GM18861 (cell line): ENCODE results near the gene GPR150.
A peak's percentile ranks its signal among the peaks of the same experiment; 100 is the strongest.

ENCODE experiments used
- ATAC-seq: cut with Tn5 transposase; IDR thresholded peaks from one replicate; pipeline ENCODE4 v1.9.1; 2021; ENCODE audit not compliant: unreplicated experiment

Gene GPR150

DNA sequence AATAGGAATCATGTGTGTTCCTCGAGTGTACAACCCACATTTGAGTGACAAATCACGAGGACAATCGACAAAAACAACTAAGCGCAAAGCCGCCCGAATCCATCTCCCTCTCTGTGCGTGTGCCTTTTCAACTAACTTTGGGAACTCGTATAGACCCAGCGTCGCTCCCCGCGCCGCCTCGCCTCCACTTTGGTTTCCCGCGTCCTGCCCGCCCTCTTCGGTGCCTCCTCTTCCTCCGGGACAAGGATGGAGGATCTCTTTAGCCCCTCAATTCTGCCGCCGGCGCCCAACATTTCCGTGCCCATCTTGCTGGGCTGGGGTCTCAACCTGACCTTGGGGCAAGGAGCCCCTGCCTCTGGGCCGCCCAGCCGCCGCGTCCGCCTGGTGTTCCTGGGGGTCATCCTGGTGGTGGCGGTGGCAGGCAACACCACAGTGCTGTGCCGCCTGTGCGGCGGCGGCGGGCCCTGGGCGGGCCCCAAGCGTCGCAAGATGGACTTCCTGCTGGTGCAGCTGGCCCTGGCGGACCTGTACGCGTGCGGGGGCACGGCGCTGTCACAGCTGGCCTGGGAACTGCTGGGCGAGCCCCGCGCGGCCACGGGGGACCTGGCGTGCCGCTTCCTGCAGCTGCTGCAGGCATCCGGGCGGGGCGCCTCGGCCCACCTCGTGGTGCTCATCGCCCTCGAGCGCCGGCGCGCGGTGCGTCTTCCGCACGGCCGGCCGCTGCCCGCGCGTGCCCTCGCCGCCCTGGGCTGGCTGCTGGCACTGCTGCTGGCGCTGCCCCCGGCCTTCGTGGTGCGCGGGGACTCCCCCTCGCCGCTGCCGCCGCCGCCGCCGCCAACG lies at the start of gene GPR150:
Gene GPR150 (plus strand): TSS at position 58 of the 840 bp plus-strand sequence. CDS start 189 bp downstream, at position 247.
- peak; percentile 59 for ATAC-seq

GRCh38 chr5:95572016-95572415 lies 47.9 kb upstream of the GPR150 start:
- no peak for ATAC-seq

GRCh38 chr5:95581576-95581975 lies 38.3 kb upstream of the GPR150 start:
- no peak for ATAC-seq

DNA sequence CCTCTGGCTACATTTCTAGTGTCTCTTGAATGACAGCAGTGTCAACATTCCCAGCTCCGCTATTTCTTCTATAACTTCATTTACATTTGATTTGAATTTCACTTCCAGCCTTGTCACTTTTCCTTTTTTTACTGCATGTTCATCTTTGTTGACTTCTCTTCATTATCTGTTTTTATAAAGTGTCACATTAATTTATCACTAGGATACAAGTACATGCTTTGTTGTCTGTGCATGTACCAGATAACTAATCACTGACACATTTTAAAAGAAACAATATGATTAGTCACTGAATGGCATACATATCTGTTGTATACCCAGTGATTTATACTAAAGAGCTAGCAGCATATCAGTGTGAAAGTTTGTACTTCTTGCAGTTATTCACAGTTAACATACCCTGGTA lies 35.9 kb upstream of the GPR150 start:
- no peak for ATAC-seq

DNA sequence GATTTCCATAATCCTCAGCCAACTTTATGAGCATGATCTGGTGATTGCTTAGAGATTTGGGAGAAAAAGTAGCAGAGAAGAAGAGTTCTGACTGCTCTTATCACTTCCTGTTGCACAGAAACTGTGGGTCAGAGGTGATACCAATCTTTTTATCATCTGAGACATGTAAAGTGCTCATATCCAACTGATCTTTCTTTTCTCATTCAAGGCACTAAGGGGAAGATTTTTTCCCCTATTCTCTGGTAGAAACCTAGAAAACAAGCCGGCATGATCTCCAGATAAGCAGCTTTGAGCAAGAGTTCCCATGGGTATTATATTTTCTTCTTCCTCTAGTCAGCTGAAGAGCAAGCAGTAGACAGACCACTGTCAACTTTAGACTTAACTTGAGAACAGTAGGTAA lies 29.0 kb upstream of the GPR150 start:
- ATAC-seq: no peak

GRCh38 chr5:95591490-95591901 lies 28.4 kb upstream of the GPR150 start:
- ATAC-seq: peak; percentile 91

GRCh38 chr5:95595289-95595931 lies 24.5 kb upstream of the GPR150 start:
- no peak for ATAC-seq

GRCh38 chr5:95599252-95599651 lies 20.6 kb upstream of the GPR150 start:
- no peak for ATAC-seq

GRCh38 chr5:95600557-95600956 lies 19.3 kb upstream of the GPR150 start:
- ATAC-seq: no peak

- ATAC-seq: no peak
Measured at GRCh38 chr5:95605786-95606185, 14.1 kb upstream of the GPR150 start.

DNA sequence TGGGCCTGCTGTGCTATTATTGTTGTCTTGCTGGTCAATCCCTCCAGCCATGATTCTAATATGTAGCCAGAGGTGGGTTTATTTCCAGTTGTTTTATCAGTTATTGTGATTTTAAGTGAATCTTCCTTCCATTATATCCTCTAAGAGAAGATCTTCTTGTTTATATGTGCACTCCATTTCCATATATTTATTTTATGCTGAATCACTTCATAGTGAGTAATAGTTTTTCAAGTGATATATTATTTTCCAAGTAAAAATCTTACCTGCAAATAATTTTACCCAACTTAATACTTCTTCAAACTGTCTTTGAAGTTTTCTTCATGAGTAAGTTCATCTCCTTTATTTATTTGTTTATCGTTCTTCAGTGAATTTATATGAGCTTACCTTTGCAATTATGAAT lies 13.5 kb upstream of the GPR150 start:
- no peak for ATAC-seq

DNA sequence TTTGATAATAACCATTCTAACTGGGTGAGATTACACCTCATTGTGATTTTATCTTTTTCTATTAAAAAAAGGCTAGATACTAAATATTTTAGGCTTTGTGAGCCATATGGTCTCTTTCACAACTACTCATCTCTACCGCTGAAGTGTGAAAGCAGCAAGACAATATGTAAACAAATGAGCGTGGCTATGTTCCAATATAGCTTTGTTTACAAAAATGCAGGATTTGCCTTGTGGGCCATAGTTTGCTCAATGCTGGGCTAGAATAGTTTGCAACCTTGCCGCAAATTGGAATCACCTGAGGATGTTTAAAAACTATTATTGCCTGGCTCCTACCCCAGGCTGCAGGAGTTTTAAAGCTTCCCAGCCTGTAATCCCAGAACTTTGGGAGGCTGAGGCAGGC lies 10.2 kb upstream of the GPR150 start:
- ATAC-seq: no peak

DNA sequence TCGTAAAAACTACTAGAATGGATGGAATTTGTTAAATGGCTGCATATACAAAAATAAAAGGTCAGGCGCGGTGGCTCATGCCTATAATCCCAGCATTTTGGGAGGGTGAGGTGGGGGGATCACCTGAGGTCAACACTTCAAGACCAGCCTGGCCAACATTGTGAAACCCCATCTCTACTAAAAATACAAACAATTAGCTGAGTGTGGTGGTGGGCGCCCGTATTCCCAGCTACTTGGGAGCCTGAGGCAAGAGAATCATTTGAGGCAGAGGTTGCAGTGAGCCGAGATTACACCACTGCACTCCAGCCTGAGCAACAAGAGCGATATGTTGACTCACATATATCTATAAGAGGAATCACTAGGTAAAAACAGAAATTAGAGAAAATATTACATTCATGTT lies 9.3 kb upstream of the GPR150 start:
- no peak for ATAC-seq

DNA sequence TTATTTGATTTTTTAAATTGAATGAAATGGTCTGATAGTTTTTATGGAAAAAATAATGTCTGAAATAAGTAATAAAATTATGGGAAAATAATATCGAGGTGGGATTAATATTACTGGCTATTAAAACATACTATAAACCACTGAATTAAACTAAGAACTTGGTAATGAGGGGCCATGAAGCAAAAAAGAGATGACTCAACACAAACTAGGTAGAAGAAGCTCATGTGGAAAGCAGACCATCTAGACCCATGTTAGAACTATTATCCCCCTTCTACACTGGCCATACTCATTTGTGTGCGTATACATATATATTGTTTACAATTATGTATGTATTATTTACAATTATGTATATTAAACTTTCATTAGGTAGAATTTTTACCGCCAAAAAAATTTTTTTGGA lies 8.5 kb upstream of the GPR150 start:
- ATAC-seq: no peak

DNA sequence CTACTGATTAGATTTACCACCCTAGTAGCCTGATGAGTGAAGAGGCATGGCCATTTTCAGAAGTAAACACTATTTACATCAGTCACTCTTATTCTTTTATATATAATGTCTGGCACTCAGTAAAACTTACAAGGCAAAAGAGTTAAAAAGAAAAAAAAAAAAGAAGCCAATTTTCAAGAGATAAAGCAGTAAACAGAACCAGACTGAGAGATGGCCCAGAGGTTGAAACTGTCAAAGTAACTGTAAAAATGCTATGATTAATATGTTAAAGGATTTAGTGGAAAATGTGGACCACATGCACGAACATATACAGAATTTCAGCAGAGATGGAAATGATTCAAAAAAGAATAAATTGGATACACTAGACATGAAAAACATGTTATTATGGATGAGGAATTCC lies 6.4 kb upstream of the GPR150 start:
- no peak for ATAC-seq

DNA sequence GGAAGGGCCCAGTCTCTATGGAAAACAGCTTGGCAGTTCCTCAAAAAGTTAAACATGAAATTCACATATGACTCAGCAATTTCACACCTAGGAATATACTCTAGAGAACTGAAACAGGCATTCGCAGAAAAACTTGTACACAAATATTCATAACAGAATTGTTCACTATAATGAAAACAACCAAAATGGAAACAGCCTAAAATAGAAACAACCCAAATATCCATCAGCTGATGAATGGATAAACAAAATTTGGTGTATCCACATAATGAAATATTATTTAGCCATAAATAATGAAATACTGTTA lies 4.8 kb upstream of the GPR150 start:
- ATAC-seq: no peak

- no peak for ATAC-seq
Measured at GRCh38 chr5:95617057-95617456, 2.8 kb upstream of the GPR150 start.

DNA sequence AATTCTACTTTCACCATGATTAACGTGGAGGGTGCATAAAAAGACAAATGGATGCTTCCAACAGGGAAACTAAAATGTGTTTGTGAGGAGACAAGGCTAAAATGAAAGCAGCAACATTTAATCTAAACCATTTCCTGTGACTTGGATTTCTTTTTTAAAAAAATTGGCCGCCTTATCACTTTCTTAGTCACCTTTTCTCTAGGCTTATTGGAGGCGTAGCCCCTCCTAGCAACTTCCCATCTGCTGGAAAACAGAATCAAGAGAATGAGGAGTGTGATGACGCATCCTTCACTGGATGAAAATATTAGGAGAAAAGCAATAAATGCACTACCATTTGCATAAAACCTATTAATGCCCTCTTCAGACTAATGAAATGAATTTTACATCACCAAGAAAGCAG lies 791 bp upstream of the GPR150 start:
- ATAC-seq: no peak

GRCh38 chr5:95619514-95620029 lies 315 bp upstream of the GPR150 start:
- no peak for ATAC-seq

- ATAC-seq: peak; percentile 30
Measured at GRCh38 chr5:95620870-95621838, 1.3 kb downstream of the GPR150 start.
